HCT116 (cell line): ENCODE data around the gene DDA1. TPM values are rescaled to one million over a fixed set of nuclear protein-coding genes. Genes with fewer than 3 reads are reported as not detected.

Experiments
- ATAC-seq: fragments of 200-7000 bp; cut with Tn5 transposase; 2 replicates; pipeline ENCODE4 v1.9.1; 2020; ENCODE audit warnings: mild to moderate bottlenecking, moderate library complexity
- BruUV-seq: library from RNA; stranded (reverse); fragments of 400-500 nt; replicated peaks from 2 replicates; lab custom pipeline; 2021; lab: Mats Ljungman, UMichigan
- CTCF ChIA-PET: fragments of 300-600 bp; sonication (Branson Sonifier 250); formaldehyde crosslinking; loops from one replicate; lab custom pipeline; 2021; ENCODE audit warnings: antibody characterized with exemption; lab: Charles Lee
- POLR2A ChIA-PET: fragments of 300-600, 350-600 bp; sonication (Branson Sonifier 250); formaldehyde crosslinking; loops from one replicate; lab custom pipeline; 2021; ENCODE audit warnings: antibody characterized with exemption; lab: Charles Lee
- RAD21 ChIA-PET, 2 experiments: fragments of 300-600 bp; sonication (Branson Sonifier 250); formaldehyde crosslinking; loops; one replicate each; lab custom pipeline; 2023; ENCODE audit warnings: low total read pairs in 2 of 2; ENCODE audit not compliant: uncharacterized antibody in 2 of 2, unreplicated experiment in 2 of 2, low non-redundant PET in 1 of 2; lab: Charles Lee
- DNase-seq: peaks from one replicate; pipeline ENCODE4 v3.0.0-alpha.2; 2010; ENCODE audit warnings: low read depth, low spot score
- H2AFZ ChIP-seq: fragments of 200-600 bp; shearing (Covaris generic), sonication (generic); 2 replicates; pipeline ENCODE4 v1.6.1; 2017; ENCODE audit warnings: low read depth, mixed run types, mixed read lengths, antibody characterized with exemption, low read length; ENCODE audit not compliant: poor library complexity, severe bottlenecking
- H3K27ac ChIP-seq: 2 replicates; pipeline ENCODE4 v1.5.1; 2012; ENCODE audit warnings: low read depth, low read length
- H3K27me3 ChIP-seq: fragments of 200-600 bp; sonication (generic); 2 replicates; pipeline ENCODE4 v1.6.1; 2016; ENCODE audit warnings: mixed run types, low read length, mixed read lengths; ENCODE audit not compliant: insufficient read depth
- H3K36me3 ChIP-seq, 2 experiments: fragments of 200-500 bp in 1 of 2; fragments of 200-600 bp in 1 of 2; sonication (Bioruptor generic) in 1 of 2; sonication (generic) in 1 of 2; 2 replicates each; pipeline versions ENCODE4 v1.5.1 to v1.6.1; 2014 to 2016; ENCODE audit warnings: low read length in 2 of 2, inconsistent platforms in 1 of 2, mixed read lengths in 1 of 2, mixed run types in 1 of 2; ENCODE audit not compliant: insufficient read depth in 2 of 2, control insufficient read depth in 1 of 2
- H3K4me1 ChIP-seq, 2 experiments: fragments of 200-600 bp in 1 of 2; sonication (generic) in 1 of 2; 2 replicates each; pipeline versions ENCODE4 v1.5.1 to v1.6.1; 2012 to 2017; ENCODE audit warnings: low read length in 2 of 2, inconsistent platforms in 1 of 2, mild to moderate bottlenecking in 1 of 2, mixed read lengths in 1 of 2, mixed run types in 1 of 2, moderate library complexity in 1 of 2; ENCODE audit not compliant: insufficient read depth in 2 of 2, control insufficient read depth in 1 of 2
- H3K4me2 ChIP-seq: fragments of 200-600 bp; sonication (generic); 2 replicates; pipeline ENCODE4 v1.6.1; 2017; ENCODE audit warnings: mixed run types, low read length, mixed read lengths
- H3K4me3 ChIP-seq, 2 experiments: fragments of 200-600 bp in 1 of 2; sonication (generic) in 1 of 2; replicated peaks in 1 of 2; 2 replicates each; pipeline ENCODE4 v1.5.1; 2011 to 2016; ENCODE audit warnings: low read length in 2 of 2, control low read depth in 1 of 2, low read depth in 1 of 2, mild to moderate bottlenecking in 1 of 2, mixed read lengths in 1 of 2, mixed run types in 1 of 2
- H3K79me2 ChIP-seq: fragments of 200-600 bp; sonication (generic); 2 replicates; pipeline ENCODE4 v1.6.1; 2017; ENCODE audit warnings: mild to moderate bottlenecking, mixed run types, low read length, moderate library complexity, mixed read lengths; ENCODE audit not compliant: insufficient read depth
- H3K9ac ChIP-seq: fragments of 200-600 bp; sonication (generic); 2 replicates; pipeline ENCODE4 v1.6.1; 2016; ENCODE audit warnings: low read length, mixed read lengths
- H3K9me2 ChIP-seq: fragments of 200-600 bp; sonication (generic), shearing (Covaris generic); 2 replicates; pipeline ENCODE4 v1.6.1; 2017; ENCODE audit warnings: mixed run types, mild to moderate bottlenecking, moderate library complexity; ENCODE audit not compliant: insufficient read depth
- H3K9me3 ChIP-seq, 2 experiments: fragments of 200-500 bp in 1 of 2; fragments of 200-600 bp in 1 of 2; sonication (Bioruptor generic) in 1 of 2; sonication (generic) in 1 of 2; 2 replicates each; pipeline ENCODE4 v1.6.1; 2014 to 2017; ENCODE audit warnings: low read length in 2 of 2, mixed read lengths in 2 of 2, inconsistent platforms in 1 of 2, low read depth in 1 of 2, mild to moderate bottlenecking in 1 of 2, mixed run types in 1 of 2, moderate library complexity in 1 of 2; ENCODE audit not compliant: control insufficient read depth in 1 of 2, insufficient read depth in 1 of 2
- H4K20me1 ChIP-seq: fragments of 200-600 bp; sonication (generic), shearing (Covaris generic); 2 replicates; pipeline ENCODE4 v1.6.1; 2017; ENCODE audit warnings: mixed run types, mild to moderate bottlenecking, moderate library complexity; ENCODE audit not compliant: insufficient read depth
- CBX3 ChIP-seq: IDR thresholded peaks from 2 replicates; pipeline ENCODE4 v1.6.1; 2012; ENCODE audit warnings: low read depth
- EZH2 ChIP-seq: fragments of 200-600 bp; sonication (generic); IDR thresholded peaks from 2 replicates; pipeline ENCODE4 v1.6.1; 2017; ENCODE audit warnings: antibody characterized with exemption, mixed run types
- MAX ChIP-seq: IDR thresholded peaks from 2 replicates; pipeline ENCODE4 v1.6.1; 2012
- POLR2AphosphoS5 ChIP-seq: IDR thresholded peaks from 2 replicates; pipeline ENCODE4 v1.6.1; 2011; ENCODE audit warnings: mild to moderate bottlenecking, low read depth, low read length, moderate library complexity
- intact Hi-C: fragments of 100-400 bp; cut with micrococcal nuclease; formaldehyde crosslinking; loops from 2 replicates; pipeline ENCODE4 v1.10.0; 2022
- total RNA-seq: library from RNA; stranded (reverse); gene quantifications from one replicate; pipeline ENCODE4 v1.2.1, GENCODE V29; 2021; ENCODE audit not compliant: unreplicated experiment

Gene DDA1
- total RNA-seq, 1 experiment from 2014 or later = 68.6 TPM

- H3K79me2 ChIP-seq = peaks cover 15% of the 10 kb centered on the region
- BruUV-seq = no TSS peak
- H3K27ac ChIP-seq = peak overlapping the region; percentile 91
- H3K4me1 ChIP-seq = peaks cover 24 to 46% of the 10 kb centered on the region in 2 experiments
- H3K9me2 ChIP-seq = no peaks in the 10 kb centered on the region
- DNase-seq (peak; percentile 71), ATAC-seq (peak; percentile 18)
- ChIA-PET RAD21 (interaction anchor here in 1 of 2 experiments (1.0 to 1.2 kb wide), 2 partner anchors 25 to 29 kb away, joined by 3 to 5 read pairs; partner anchors contain the start of gene DDA1), CTCF (interaction anchor here (0.7 to 2.4 kb wide), 8 partner anchors 17 to 132 kb away, joined by 3 to 8 read pairs (median 4); partner anchors contain the start of genes DDA1 and MRPL34), POLR2A (interaction anchor here (0.9 to 4.1 kb wide), 3 partner anchors 12 to 29 kb away, joined by 4 to 39 read pairs (median 12); partner anchors contain the start of gene DDA1)
- no peaks in the 10 kb centered on the region for H3K9me3 ChIP-seq
- peak overlapping the region; percentile 72 to 99 for H3K4me3 ChIP-seq
- peak overlapping the region; percentile 97 for H3K4me2 ChIP-seq
- H3K27me3 ChIP-seq = no peaks in the 10 kb centered on the region
- TF ChIP-seq EZH2 = no peak
- peak; percentile 48; the same call in 1 of the 2 replicates for TF ChIP-seq CBX3
- TF ChIP-seq POLR2AphosphoS5 = peak; percentile 39; the same call in 1 of the 2 replicates
- TF ChIP-seq MAX = peak; percentile 50; the same call in 1 of the 2 replicates
- H3K36me3 ChIP-seq = no peaks in the 10 kb centered on the region; a peak in 1 of 4 replicates
- no peaks in the 10 kb centered on the region for H4K20me1 ChIP-seq
- intact Hi-C loops = no loop called here
- H3K9ac ChIP-seq = peak overlapping the region; percentile 85
- H2AFZ ChIP-seq = no peak overlapping the region
Measured at GRCh38 chr19:17333611-17334413, 24.4 kb downstream of the DDA1 start.
